ENCODE results near the gene OXLD1.

GRCh38 chr17:81673561-81674258 lies 7.3 kb upstream of the OXLD1 start:
- TF ChIP-seq, protein P1, sequence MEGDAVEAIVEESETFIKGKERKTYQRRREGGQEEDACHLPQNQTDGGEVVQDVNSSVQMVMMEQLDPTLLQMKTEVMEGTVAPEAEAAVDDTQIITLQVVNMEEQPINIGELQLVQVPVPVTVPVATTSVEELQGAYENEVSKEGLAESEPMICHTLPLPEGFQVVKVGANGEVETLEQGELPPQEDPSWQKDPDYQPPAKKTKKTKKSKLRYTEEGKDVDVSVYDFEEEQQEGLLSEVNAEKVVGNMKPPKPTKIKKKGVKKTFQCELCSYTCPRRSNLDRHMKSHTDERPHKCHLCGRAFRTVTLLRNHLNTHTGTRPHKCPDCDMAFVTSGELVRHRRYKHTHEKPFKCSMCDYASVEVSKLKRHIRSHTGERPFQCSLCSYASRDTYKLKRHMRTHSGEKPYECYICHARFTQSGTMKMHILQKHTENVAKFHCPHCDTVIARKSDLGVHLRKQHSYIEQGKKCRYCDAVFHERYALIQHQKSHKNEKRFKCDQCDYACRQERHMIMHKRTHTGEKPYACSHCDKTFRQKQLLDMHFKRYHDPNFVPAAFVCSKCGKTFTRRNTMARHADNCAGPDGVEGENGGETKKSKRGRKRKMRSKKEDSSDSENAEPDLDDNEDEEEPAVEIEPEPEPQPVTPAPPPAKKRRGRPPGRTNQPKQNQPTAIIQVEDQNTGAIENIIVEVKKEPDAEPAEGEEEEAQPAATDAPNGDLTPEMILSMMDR (IDR thresholded peaks at IDR 0.05; ENCODE audit: borderline replicate concordance, extremely low read depth, low read length, poor library complexity, severe bottlenecking) = no peak
- TF ChIP-seq EZH2 (IDR thresholded peaks at IDR 0.05; ENCODE audit: borderline replicate concordance, low read depth, low read length, severe bottlenecking) = no peak

Data from DND-41 (cell line).